Activated CD8-positive, alpha-beta memory T cell treated with anti-CD3 and anti-CD28 coated beads, Interleukin-2, amount 50 U/mL, for 24 hours (primary cell): ENCODE data around the gene SNW1.
"Not testable (repeated sequence)": the region's sequence is repeated elsewhere in the genome, so short reads cannot be mapped to it uniquely, and the experiment has no call there.

ENCODE experiments used
- DNase-seq: peaks from one replicate; pipeline ENCODE4 v3.0.0-alpha.2; 2020; ENCODE audit errors: extremely low read depth

SNW1 gene

GRCh38 chr14:77760381-77761204 lies at the start of gene SNW1:
TSS of gene SNW1 (minus strand) at chr14:77761156. CDS start at chr14:77761127, 29 bp downstream.
- peak; percentile 86 for DNase-seq

GRCh38 chr14:77809011-77809410 lies 48.1 kb upstream of the SNW1 start:
- no peak for DNase-seq

- no peak for DNase-seq
Measured at GRCh38 chr14:77808250-77808649, 47.3 kb upstream of the SNW1 start.

GRCh38 chr14:77805706-77806105 lies 44.8 kb upstream of the SNW1 start:
- DNase-seq = no peak

- DNase-seq = no peak
Measured at GRCh38 chr14:77804592-77804991, 43.6 kb upstream of the SNW1 start.

GRCh38 chr14:77800814-77801213 lies 39.9 kb upstream of the SNW1 start:
- no peak for DNase-seq

- peak; percentile 70 for DNase-seq
Measured at GRCh38 chr14:77799863-77800730, 39.1 kb upstream of the SNW1 start, which contains the start of gene ADCK1. TSS of gene ADCK1 (plus strand) at chr14:77800109. CDS start at chr14:77818979, 18,870 bp downstream.

- DNase-seq = not testable (repeated sequence)
Measured at GRCh38 chr14:77799456-77799855, 38.5 kb upstream of the SNW1 start.

GRCh38 chr14:77794357-77794756 lies 33.4 kb upstream of the SNW1 start:
- DNase-seq = no peak

GRCh38 chr14:77793255-77793654 lies 32.3 kb upstream of the SNW1 start:
- not testable (repeated sequence) for DNase-seq

GRCh38 chr14:77791225-77791600 lies 30.3 kb upstream of the SNW1 start:
- no peak for DNase-seq

- no peak for DNase-seq
Measured at GRCh38 chr14:77790566-77791224, 29.7 kb upstream of the SNW1 start.

GRCh38 chr14:77786148-77786547 lies 25.2 kb upstream of the SNW1 start:
- DNase-seq = no peak

- DNase-seq = no peak
Measured at GRCh38 chr14:77782202-77782601, 21.2 kb upstream of the SNW1 start.

- not testable (repeated sequence) for DNase-seq
Measured at GRCh38 chr14:77773966-77774365, 13.0 kb upstream of the SNW1 start.

- not testable (repeated sequence) for DNase-seq
Measured at GRCh38 chr14:77768442-77769069, 7.6 kb upstream of the SNW1 start.

GRCh38 chr14:77763978-77764377 lies 3.0 kb upstream of the SNW1 start:
- DNase-seq = no peak

GRCh38 chr14:77763316-77763715 lies 2.4 kb upstream of the SNW1 start:
- no peak for DNase-seq

- no peak for DNase-seq
Measured at GRCh38 chr14:77761205-77761931, 412 bp upstream of the SNW1 start.

- no peak for DNase-seq
Measured at GRCh38 chr14:77752799-77753516, 8.0 kb downstream of the SNW1 start.
